Mucosa of stomach (tissue), 1 donor: ENCODE data around the gene CLCNKB.
A peak's percentile ranks its signal among the peaks of the same experiment; 100 is the strongest.

Experiments
- H3K27me3 ChIP-seq: one replicate; pipeline ENCODE4 v1.7.0; 2013; ENCODE audit warnings: mild to moderate bottlenecking, low read length; ENCODE audit not compliant: control insufficient read depth, insufficient read depth
- H3K36me3 ChIP-seq: one replicate; pipeline ENCODE4 v1.7.0; 2013; ENCODE audit warnings: low read length; ENCODE audit not compliant: control insufficient read depth, insufficient read depth
- H3K4me1 ChIP-seq: one replicate; pipeline ENCODE4 v1.7.0; 2013; ENCODE audit warnings: mild to moderate bottlenecking, low read length; ENCODE audit not compliant: control insufficient read depth, insufficient read depth
- H3K4me3 ChIP-seq: one replicate; pipeline ENCODE4 v1.7.0; 2013; ENCODE audit warnings: low read length
- H3K9ac ChIP-seq: one replicate; pipeline ENCODE4 v1.7.0; 2013; ENCODE audit warnings: mild to moderate bottlenecking, low read length, moderate library complexity
- H3K9me3 ChIP-seq: one replicate; pipeline ENCODE4 v1.7.0; 2013; ENCODE audit warnings: mild to moderate bottlenecking, low read length, moderate library complexity; ENCODE audit not compliant: control insufficient read depth
- donor health status: Pancreatic carcinoma.

Gene CLCNKB

DNA sequence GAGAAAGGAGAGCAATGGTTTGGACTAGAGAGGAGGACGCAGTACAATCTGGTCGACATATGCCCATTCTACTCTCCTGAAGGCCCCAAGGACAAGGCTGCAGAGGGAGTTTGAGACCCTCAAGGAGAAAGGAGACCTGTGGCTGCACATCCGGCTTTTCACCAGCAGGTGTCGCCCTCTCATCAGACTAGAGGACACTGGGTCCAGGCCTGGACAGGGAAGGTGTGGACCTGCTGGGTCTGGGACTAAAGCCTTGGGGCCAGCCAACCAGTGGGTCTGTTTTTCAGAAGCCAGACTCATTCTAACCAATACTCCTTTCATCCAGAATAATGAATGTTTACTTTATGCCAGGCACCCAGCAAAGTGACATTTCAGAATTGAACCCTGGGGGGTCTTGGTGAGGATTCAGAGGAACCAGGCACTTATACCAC, 34.5 kb upstream of the CLCNKB start:
- no peaks in the 10 kb centered on the region for H3K36me3 ChIP-seq
- H3K9ac ChIP-seq = no peak overlapping the region
- peaks cover 16% of the 10 kb centered on the region for H3K4me1 ChIP-seq
- H3K27me3 ChIP-seq = peaks cover 5% of the 10 kb centered on the region
- no peak overlapping the region for H3K4me3 ChIP-seq
- no peaks in the 10 kb centered on the region for H3K9me3 ChIP-seq

DNA sequence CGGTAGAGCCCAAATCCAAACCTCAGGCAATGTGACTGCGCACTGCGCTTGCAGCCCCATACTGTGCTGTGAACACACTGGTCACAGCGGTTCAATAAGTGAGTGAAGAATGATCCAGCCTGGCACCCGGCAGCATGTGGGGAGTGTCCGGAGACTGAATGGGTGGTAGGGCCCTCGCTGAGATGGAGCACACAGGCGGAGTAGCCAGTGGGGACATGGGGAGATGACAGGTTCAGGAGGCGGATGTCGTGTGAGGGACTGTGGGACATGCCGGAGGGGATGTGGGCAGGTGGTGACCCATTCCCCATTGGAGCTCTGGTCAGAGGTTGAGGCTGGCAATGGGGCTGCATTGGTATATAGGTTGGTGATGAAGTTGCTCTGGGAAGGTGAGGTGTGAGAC, 33.9 kb upstream of the CLCNKB start:
- Histone ChIP-seq H3K4me1 (peaks cover 16% of the 10 kb centered on the region), H3K27me3 (peaks cover 5% of the 10 kb centered on the region)

DNA sequence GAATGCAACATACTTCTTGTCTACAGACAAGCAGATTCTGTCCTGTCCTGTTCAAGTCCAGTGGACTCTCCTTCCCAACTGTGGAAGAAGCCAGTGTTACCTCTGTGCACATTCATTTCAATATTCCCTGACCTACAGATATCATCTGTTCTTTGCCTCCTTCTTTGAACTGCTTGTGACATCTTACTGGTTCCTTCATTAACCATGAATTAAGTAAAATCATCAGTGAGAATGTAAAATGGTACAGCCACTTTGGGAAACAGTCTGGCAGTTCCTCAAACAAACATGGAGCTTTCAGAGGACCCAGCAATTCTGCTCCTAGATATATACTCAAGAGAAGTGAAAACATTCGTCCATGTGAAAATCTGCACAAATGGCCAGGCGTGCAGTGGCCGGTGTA, 32.7 kb upstream of the CLCNKB start:
- no peaks in the 10 kb centered on the region for H3K36me3 ChIP-seq
- peaks cover 16% of the 10 kb centered on the region for H3K4me1 ChIP-seq
- no peaks in the 10 kb centered on the region for H3K9me3 ChIP-seq

More for the DNA sequence above, 33.9 kb upstream of the CLCNKB start:
- Histone ChIP-seq H3K36me3 (no peaks in the 10 kb centered on the region), H3K4me3 (no peak overlapping the region), H3K9ac (no peak overlapping the region), H3K9me3 (no peaks in the 10 kb centered on the region)

DNA sequence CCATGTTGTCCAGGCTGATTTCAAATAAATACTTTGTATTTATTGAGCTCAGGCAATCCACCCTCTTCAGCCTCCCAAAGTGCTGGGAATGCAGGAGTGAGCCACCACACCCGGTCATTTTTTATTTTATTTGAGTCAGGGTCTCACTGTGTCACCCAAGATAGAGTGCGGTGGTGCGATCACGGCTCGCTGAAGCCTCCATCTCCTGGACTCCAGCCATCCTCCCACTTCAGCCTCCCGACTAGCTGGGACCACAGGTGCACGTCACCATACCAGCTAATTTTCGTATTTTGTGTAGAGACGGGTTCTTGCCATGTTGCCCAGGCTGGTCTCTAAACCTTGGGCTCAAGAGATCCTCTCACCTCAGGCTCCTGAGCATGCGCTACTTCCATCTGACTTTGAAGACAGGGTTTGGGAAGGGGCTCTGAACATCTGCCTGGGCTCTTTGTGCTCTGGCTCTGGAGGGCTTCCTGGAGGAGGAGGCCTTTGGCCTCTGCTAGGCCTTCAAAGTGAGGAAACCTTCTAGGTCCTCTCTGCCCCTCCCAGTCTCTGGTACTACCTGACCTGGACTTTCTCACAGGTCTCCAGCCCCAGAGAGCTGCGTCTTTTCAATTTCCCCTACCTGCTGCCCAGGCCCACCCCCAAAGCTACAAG, 31.5 kb upstream of the CLCNKB start:
- Histone ChIP-seq H3K36me3 (no peaks in the 10 kb centered on the region), H3K4me3 (no peak overlapping the region), H3K4me1 (peaks cover 16% of the 10 kb centered on the region), H3K27me3 (peaks cover 5% of the 10 kb centered on the region), H3K9ac (no peak overlapping the region), H3K9me3 (no peaks in the 10 kb centered on the region)

More for the DNA sequence above, 32.7 kb upstream of the CLCNKB start:
- H3K4me3 ChIP-seq = no peak overlapping the region
- H3K9ac ChIP-seq = no peak overlapping the region
- H3K27me3 ChIP-seq = peaks cover 5% of the 10 kb centered on the region

DNA sequence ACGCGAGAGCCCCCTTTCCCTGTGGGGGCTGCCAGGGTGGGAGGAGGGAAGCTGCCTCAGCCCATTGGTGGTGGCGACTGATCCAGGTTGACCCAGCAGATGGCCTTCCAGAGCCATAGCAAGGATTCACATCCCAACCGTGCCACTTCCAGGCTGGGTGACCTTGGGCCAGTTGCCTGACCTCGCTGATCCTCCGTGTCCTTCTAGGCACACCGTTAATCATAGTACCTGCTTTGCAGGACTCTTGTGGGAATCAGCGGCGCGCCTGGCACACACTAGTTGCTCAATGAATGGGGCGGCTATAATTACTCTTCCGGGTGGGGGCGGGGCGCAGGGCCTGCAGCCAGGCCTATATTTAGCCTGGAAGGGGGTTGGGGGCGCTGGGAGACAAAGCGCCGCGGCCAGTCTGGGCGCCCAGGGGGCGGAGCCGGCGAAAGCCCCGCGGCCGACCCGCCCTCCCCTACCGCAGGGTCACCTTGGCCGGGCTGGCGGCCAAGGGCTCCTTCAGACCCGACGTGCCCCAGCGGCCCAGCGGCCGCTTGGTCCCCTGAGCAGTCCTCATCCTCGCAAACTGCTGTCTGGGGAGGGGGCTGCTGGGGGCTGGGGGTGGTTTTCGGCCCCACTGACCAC, 30.9 kb upstream of the CLCNKB start:
- Histone ChIP-seq H3K36me3 (no peaks in the 10 kb centered on the region), H3K4me1 (peaks cover 20% of the 10 kb centered on the region), H3K9ac (peak overlapping the region; percentile 59), H3K4me3 (no peak overlapping the region), H3K9me3 (no peaks in the 10 kb centered on the region), H3K27me3 (peaks cover 5% of the 10 kb centered on the region)

DNA sequence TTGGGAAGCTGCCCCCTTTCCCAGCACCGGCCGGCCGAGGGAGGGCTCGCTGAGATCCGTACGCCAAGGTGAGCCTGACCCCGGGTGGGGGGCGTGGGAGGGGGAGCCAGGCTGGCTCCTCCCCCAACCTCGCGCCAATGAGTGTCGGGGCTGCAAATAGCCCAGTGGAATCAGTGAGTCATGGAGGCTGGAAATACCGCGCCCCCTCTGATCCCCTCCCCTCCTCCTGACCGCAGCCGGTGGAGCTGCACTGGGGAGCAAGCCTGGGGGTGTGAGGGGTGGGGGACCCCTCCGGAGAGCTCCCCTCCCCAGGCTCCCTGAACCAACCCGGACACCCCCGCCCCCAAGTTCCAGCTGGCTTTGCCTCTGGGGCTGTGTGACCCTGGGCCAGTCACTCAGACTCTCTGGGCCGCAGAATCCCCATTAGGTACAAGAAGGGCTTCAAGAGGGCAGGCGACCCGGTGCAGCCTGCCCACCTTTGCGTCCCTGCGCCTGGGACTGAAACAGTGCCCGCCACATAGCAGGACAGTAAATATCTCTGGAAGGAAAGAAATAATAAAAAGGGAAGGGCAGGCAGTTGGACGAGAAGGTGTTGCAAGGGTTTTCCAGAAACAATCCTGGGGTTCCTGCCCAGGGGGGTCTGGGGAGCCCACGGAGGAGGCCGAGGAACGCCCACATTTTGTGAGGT, 30.2 kb upstream of the CLCNKB start:
- Histone ChIP-seq H3K9me3 (no peaks in the 10 kb centered on the region), H3K36me3 (no peaks in the 10 kb centered on the region), H3K4me3 (no peak overlapping the region), H3K9ac (peak overlapping the region; percentile 59), H3K27me3 (peaks cover 5% of the 10 kb centered on the region), H3K4me1 (peaks cover 27% of the 10 kb centered on the region)

DNA sequence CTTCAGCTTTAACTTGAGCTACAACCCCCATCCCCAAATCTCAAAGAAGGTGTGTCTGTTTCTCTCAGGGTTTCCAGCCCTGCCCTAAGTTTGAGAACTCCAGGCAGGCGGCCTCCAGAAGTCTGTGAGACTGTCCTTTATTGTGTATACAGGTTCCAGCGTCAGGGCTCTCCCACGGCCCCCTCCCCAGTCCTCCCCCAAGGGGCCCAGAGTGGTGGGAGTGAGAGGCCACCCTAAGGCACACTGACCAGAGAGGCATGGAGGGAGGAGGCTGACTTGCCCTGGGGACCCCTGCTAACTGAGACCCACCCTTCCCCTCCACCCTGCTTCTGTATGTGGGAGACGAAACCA, 29.7 kb upstream of the CLCNKB start:
- H3K36me3 ChIP-seq = no peaks in the 10 kb centered on the region
- H3K9me3 ChIP-seq = no peaks in the 10 kb centered on the region
- peaks cover 29% of the 10 kb centered on the region for H3K4me1 ChIP-seq
- peaks cover 5% of the 10 kb centered on the region for H3K27me3 ChIP-seq
- H3K4me3 ChIP-seq = no peak overlapping the region
- no peak overlapping the region for H3K9ac ChIP-seq

DNA sequence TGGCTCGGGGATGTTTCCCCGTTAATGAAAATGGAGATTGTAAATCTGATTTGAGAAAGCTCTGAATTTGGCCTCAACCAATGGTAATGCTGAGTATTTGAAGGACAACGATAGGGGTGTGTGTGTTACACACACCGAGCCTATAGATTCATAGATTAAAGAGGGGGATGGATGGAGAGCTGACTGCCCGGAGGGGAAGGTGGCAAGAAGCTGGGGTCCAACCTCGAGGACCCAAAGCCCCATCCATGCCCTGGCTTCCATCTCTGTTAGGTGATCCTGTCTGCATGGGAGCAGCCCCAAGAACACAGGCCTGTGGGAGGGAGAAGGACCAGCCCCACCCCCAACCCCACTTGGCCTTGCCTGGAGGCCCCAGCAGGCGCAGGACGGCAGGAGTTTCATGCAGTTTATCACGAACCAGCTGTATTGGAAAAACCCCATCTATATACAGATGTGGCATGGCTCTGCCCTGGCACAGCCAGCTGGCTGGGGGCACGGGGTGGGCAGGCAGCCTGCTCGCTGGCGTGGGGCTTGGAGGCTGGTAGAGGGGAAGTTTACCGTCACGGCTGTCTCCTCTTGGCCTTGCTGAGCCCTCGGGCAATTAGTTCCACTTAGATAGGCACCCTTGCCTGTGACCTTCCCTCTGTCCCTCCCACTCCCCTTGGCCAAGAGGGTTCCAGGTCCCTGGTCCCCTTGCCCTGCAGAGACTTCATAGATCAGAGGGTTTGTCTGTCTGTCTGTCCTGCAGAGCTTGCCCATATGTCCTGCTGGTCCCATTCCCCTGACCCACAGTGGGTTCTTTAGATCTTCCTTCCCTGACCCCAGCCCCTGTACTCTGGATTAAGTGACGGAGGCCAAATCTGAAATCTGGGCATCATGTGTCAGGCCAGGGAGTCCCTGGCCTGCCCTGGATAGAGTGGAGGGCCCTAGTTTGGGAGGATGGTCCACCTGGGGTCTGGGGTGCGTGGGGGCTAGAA, 28.8 kb upstream of the CLCNKB start:
- no peaks in the 10 kb centered on the region for H3K36me3 ChIP-seq
- H3K9me3 ChIP-seq = no peaks in the 10 kb centered on the region
- H3K4me1 ChIP-seq = peaks cover 29% of the 10 kb centered on the region
- H3K9ac ChIP-seq = no peak overlapping the region
- peaks cover 5% of the 10 kb centered on the region for H3K27me3 ChIP-seq
- H3K4me3 ChIP-seq = no peak overlapping the region

DNA sequence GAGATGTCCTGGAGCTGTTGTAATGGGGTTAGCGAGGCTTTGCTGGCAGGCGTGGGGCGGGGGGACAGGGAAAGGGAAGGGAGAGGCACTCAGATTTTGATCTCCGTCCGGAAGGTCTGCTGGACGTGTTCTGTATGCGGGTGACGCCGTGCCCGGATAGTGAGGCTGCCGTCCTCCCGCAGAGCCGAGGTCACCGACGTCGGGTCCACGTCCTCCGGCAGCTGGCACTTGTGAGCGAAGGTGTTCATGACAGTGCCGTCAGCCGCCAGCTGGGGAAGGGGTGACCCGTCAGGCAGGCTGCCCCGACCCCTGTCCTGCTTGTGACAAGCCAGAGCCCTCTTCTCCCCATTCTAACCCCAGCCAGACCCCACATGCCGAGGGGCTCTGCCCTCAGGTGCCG, 28.1 kb upstream of the CLCNKB start:
- Histone ChIP-seq H3K9me3 (no peaks in the 10 kb centered on the region), H3K27me3 (peaks cover 10% of the 10 kb centered on the region), H3K4me3 (no peak overlapping the region), H3K9ac (no peak overlapping the region), H3K36me3 (no peaks in the 10 kb centered on the region), H3K4me1 (peaks cover 29% of the 10 kb centered on the region)

DNA sequence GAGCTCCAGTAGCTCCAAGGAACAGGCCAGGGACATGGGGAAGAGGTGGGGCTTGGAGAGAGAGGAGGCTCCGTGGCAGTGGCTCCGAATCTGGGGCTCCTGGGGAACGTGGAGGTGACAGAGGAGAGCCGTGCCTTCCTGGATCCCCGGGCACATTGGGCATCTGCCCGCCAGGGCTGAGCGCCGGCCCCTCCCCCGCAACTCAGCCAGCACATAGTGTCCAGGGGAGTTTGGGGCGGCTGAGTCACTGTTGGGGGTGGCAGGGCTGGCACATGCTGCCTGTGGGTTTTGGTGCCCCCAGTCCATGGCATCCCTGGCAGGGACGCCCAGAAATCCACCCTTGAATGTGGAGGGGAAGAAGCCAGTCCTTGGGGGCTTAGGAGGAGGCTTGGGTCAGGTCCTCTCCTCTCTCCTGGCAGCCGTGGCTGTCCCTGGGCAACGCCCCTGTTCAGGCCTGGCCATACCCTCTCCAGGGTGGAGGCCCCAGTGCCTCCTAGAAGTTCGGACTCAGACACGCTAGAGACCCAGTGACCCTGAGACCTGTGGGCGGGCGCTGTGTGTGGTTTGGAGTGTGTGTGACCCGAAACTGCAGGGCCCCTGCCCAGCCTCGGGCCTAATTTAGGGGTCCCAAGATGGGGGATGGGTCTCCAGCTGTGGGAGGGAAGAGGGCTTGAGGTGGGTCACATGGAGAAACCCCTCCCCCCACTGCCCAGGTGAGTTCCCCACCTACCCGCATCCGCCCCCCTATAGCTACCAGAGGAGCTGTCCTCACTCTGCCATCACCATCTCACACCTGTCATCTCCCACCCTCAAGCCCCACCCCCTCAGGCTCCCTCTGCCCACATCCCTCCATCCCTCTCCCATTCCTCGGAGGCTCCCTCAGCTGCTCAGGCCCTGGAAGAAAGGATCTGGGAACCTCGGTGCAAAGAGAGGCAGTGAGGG, 27.4 kb upstream of the CLCNKB start:
- Histone ChIP-seq H3K4me3 (no peak overlapping the region), H3K9me3 (no peaks in the 10 kb centered on the region), H3K9ac (no peak overlapping the region), H3K36me3 (no peaks in the 10 kb centered on the region), H3K27me3 (peaks cover 10% of the 10 kb centered on the region), H3K4me1 (peaks cover 29% of the 10 kb centered on the region)

DNA sequence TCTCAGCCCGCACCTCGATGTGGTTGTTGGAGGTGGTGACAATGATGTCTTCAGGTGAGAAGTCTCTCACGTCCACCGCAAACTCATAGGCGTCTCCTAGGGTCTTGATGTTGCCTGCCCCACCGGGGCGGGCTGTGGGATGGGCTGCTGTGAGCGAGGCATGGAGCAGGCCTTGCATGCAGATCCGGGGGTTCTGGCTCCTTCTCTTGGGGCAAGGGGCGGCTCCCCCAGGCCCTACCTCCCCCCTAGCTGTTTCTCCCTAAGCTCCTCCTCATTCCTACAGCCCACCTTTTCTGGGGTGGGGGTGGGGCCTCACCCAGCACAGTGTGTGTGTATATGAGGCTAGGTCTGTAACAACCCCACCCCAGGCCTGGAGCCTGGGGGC, 26.5 kb upstream of the CLCNKB start:
- Histone ChIP-seq H3K27me3 (peaks cover 12% of the 10 kb centered on the region), H3K9me3 (no peaks in the 10 kb centered on the region), H3K36me3 (no peaks in the 10 kb centered on the region), H3K9ac (no peak overlapping the region), H3K4me3 (no peak overlapping the region), H3K4me1 (peaks cover 29% of the 10 kb centered on the region)
